Fibroblast of pulmonary artery (primary cell): ENCODE results near the gene PLXNA3.
A peak's percentile ranks its signal among the peaks of the same experiment; 100 is the strongest.

Source experiments
- DNase-seq: peaks from one replicate; pipeline ENCODE4 v3.0.0-alpha.2; 2010; ENCODE audit warnings: low read depth
- H3K4me3 ChIP-seq: replicated peaks from 2 replicates; pipeline ENCODE4 v1.5.1; 2011; ENCODE audit warnings: low read depth, mild to moderate bottlenecking, control low read depth, low read length, moderate library complexity
- CTCF ChIP-seq: IDR thresholded peaks from 2 replicates; pipeline ENCODE4 v1.5.1; 2011; ENCODE audit warnings: mild to moderate bottlenecking, control low read depth, low read length, inconsistent platforms; ENCODE audit errors: missing control alignments

PLXNA3 gene

DNA sequence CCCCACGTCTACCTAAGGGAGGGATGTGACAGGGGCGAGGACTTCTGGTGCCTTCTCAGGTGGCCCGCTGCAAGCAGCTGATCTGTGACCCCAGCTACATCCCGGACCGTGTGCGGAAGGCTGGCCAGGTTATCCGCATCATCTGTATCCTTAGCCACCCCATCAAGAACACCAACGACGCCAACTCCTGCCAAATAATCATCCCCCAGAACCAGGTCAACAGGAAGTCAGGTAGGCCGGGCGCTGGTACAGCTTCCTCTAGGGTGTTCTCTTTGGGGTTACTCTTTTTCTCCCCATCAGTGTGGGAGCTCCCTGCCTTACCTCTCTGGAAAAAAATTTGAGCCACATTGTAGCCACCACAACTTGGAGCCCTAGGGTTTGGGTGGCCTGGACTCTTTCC lies 16.5 kb upstream of the PLXNA3 start:
- no peak overlapping the region for H3K4me3 ChIP-seq
- DNase-seq, result no peak
- TF ChIP-seq CTCF, result no peak

DNA sequence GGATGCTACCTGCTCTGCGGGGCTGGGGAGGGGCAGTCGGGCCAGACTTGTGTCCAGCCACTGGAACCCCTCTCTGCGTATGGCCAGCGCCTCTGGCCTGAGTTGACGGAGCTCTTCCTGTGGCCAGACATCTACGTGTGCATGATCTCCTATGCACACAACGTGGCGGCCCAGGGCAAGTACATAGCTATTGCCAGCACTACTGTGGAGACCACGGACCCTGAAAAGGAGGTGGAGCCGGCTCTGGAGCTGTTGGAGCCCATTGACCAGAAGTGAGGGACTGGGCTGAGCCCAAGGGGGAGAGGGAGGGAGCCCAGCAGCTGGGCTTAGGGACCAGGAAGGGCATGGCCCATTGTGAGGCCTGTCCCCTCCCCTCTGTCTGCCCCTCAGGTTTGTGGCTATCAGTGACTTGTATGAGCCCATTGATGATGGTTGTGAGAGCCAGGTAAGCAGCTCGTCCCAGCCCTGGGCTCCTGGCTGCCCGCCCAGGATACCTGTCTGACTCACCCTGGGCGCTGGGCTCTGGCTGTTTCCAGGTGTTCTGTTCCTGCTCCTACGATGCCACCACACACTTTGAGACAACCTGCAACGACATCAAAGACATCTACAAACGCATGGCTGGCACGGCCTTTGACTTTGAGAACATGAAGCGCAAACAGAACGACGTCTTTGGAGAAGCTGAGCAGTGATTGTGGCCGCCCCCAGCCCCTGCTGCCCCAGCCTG lies 15.9 kb upstream of the PLXNA3 start:
- H3K4me3 ChIP-seq, result no peak overlapping the region
- TF ChIP-seq CTCF, result no peak
- no peak for DNase-seq

DNA sequence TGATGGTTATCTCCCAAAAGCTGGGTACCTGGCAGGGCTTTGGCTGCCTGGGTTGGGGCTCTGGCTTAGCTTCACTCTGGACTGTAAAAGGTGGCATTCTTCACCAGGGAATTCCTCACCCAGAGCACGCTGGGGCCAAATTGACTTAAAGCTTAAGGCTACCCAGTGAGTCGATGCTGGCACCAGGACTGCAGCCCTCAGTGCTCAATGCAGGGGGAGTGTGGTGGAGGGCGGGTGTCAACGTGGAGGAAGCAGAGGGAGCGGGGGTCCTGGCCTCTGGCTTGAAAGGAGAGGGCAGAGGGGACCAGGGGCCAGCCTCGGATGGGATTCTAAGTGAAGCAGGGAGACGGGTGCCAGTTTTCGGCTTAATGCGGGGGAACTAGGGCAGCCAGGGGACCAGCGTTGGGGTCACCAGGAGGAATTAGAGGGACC lies 14.6 kb upstream of the PLXNA3 start:
- DNase-seq, result no peak
- TF ChIP-seq CTCF, result no peak
- H3K4me3 ChIP-seq, result peak overlapping the region; percentile 36

GRCh38 chrX:154443992-154444754 lies 13.9 kb upstream of the PLXNA3 start, which contains the start of gene FAM50A:
Gene FAM50A (plus strand): TSS chrX:154444141. CDS start chrX:154444236, 95 bp downstream.
- peak; percentile 53 for DNase-seq
- H3K4me3 ChIP-seq, result peak within 1 kb of the TSS; percentile 63
- no peak for TF ChIP-seq CTCF

- no peak for TF ChIP-seq CTCF
- H3K4me3 ChIP-seq, result peak overlapping the region; percentile 63
- no peak for DNase-seq
Observed at GRCh38 chrX:154444755-154445246, 13.3 kb upstream of the PLXNA3 start.

GRCh38 chrX:154445776-154446175 lies 12.3 kb upstream of the PLXNA3 start:
- no peak for DNase-seq
- H3K4me3 ChIP-seq, result no peak overlapping the region
- no peak for TF ChIP-seq CTCF
